BLaER1 treated with 17β-estradiol and CSF1 and Interleukin-3, amounts not matched to agents 10 nM and 100 nM (cell line): Measurements from ENCODE around the gene TMTC2.

Experiments
- H3K27ac ChIP-seq, 11 experiments: shearing (Covaris generic); formaldehyde crosslinking; 2 replicates each; pipeline ENCODE4 v1.8.1; 2022
- H3K27me3 ChIP-seq, 11 experiments: shearing (Covaris generic); formaldehyde crosslinking; 2 replicates each; pipeline ENCODE4 v1.8.1; 2022
- H3K36me3 ChIP-seq, 11 experiments: shearing (Covaris generic); formaldehyde crosslinking; 2 replicates each; pipeline ENCODE4 v1.8.1; 2022
- H3K4me1 ChIP-seq, 10 experiments: shearing (Covaris generic); formaldehyde crosslinking; 2 replicates each; pipeline ENCODE4 v1.8.1; 2022
- H3K4me2 ChIP-seq, 11 experiments: shearing (Covaris generic); formaldehyde crosslinking; 2 replicates each; pipeline ENCODE4 v1.8.1; 2022
- H3K4me3 ChIP-seq, 10 experiments: shearing (Covaris generic); formaldehyde crosslinking; 2 replicates each; pipeline ENCODE4 v1.8.1; 2022
- H3K9ac ChIP-seq, 11 experiments: shearing (Covaris generic); formaldehyde crosslinking; 2 replicates each; pipeline ENCODE4 v1.8.1; 2022
- H3K9me3 ChIP-seq, 11 experiments: shearing (Covaris generic); formaldehyde crosslinking; replicated peaks in 1 of 11; 2 replicates each; pipeline ENCODE4 v1.8.1; 2022
- H4K20me1 ChIP-seq, 11 experiments: shearing (Covaris generic); formaldehyde crosslinking; 2 replicates each; pipeline ENCODE4 v1.8.1; 2022
- Cebpa-rat ChIP-seq, 11 experiments: shearing (Covaris generic); IDR thresholded peaks; 2 replicates each; pipeline ENCODE4 v1.8.1; 2022

Gene TMTC2

GRCh38 chr12:82740129-82741000 is 53.7 kb downstream of the TMTC2 start:
- no peaks in the 10 kb centered on the region for H3K36me3 ChIP-seq
- no peaks in the 10 kb centered on the region for H3K27me3 ChIP-seq
- no peaks in the 10 kb centered on the region for H3K9me3 ChIP-seq
- no peak overlapping the region for H3K27ac ChIP-seq
- TF ChIP-seq Cebpa-rat (IDR thresholded peaks at IDR 0.05): no peak
- H3K4me2 ChIP-seq: no peak overlapping the region
- no peaks in the 10 kb centered on the region for H4K20me1 ChIP-seq
- H3K4me1 ChIP-seq: peaks cover 0 to 6% (median 0%) of the 10 kb centered on the region in 10 experiments; a peak in 2 of 20 replicates
- H3K4me3 ChIP-seq: no peak overlapping the region
- H3K9ac ChIP-seq: no peak overlapping the region

GRCh38 chr12:82745063-82745674 is 58.5 kb downstream of the TMTC2 start:
- Histone ChIP-seq H3K9ac (no peak overlapping the region), H3K9me3 (no peaks in the 10 kb centered on the region), H4K20me1 (no peaks in the 10 kb centered on the region), H3K27me3 (no peaks in the 10 kb centered on the region), H3K4me2 (no peak overlapping the region), H3K4me1 (peaks cover 0 to 5% (median 0%) of the 10 kb centered on the region in 10 experiments; a peak in 2 of 20 replicates), H3K4me3 (no peak overlapping the region), H3K27ac (no peak overlapping the region), H3K36me3 (no peaks in the 10 kb centered on the region)
- TF ChIP-seq Cebpa-rat (IDR thresholded peaks at IDR 0.05): no peak

DNA sequence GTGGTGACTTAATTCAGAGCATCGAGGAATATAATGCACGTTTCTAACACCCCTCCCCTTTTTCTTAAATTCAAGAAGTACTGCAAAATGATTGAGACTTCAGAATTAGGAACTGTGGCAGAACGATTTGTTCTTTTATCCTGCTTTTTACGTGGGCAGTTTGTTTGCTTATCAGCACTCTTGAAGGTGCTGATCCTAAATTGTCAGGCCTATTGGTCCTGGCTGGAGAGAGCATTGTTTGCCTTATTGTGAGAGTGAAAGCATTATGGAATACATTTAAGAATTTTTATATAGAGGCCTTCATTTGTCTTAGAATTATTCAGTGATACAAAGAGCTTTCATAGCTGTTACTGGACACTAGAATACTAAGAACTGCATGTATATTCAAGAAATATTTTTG is 59.1 kb downstream of the TMTC2 start:
- Histone ChIP-seq H3K36me3 (no peaks in the 10 kb centered on the region), H3K9me3 (no peaks in the 10 kb centered on the region), H3K27ac (no peak overlapping the region), H3K4me1 (no peaks in the 10 kb centered on the region), H3K4me2 (no peak overlapping the region), H3K9ac (no peak overlapping the region), H3K27me3 (no peaks in the 10 kb centered on the region), H3K4me3 (no peak overlapping the region), H4K20me1 (no peaks in the 10 kb centered on the region)
- no peak for TF ChIP-seq Cebpa-rat (IDR thresholded peaks at IDR 0.05)

DNA sequence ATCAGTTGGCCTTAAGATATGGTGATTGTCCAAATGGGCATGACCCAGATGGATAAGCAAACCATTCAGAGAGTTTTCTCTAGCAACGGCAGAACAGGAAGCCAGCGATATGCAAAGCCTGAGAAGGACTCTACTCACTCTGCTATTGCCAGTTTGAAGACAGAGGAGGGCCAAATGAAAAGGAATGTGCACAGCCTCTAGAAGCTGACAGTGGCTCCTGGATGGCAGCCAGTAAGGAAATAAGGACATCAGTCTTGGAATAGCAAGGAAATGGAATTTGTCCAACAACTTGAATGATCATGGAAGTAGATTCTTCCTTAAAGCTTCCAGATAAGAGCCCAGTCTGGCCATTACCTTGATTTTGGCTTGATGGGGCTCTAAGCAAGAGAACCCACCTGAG is 60.0 kb downstream of the TMTC2 start:
- Histone ChIP-seq H3K36me3 (no peaks in the 10 kb centered on the region), H4K20me1 (no peaks in the 10 kb centered on the region), H3K9ac (no peak overlapping the region), H3K4me2 (no peak overlapping the region), H3K27me3 (no peaks in the 10 kb centered on the region), H3K4me1 (no peaks in the 10 kb centered on the region), H3K9me3 (no peaks in the 10 kb centered on the region), H3K4me3 (no peak overlapping the region), H3K27ac (no peak overlapping the region)
- TF ChIP-seq Cebpa-rat (IDR thresholded peaks at IDR 0.05): no peak

DNA sequence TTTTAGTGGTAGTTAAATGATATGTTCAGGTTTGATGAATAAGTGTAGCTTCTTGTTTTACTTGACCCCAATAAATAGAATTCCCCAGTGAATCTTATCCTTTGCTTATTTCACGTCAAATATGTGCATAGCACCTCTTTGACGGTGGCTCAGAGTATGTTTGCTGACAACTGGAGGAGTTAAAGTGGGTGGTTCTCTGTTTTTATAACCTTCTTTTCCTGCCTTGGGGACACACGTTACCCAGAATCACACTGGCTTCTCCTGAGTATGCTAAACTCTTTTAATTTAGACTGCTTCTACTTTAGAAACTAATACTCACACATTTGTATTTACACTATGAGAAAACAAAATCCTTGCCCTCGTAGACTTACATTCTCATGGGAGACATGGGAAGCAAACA is 62.3 kb downstream of the TMTC2 start:
- H3K27me3 ChIP-seq: no peaks in the 10 kb centered on the region
- no peak overlapping the region for H3K27ac ChIP-seq
- TF ChIP-seq Cebpa-rat (IDR thresholded peaks at IDR 0.05): no peak
- H3K9me3 ChIP-seq: no peaks in the 10 kb centered on the region
- no peak overlapping the region for H3K4me2 ChIP-seq
- no peak overlapping the region for H3K4me3 ChIP-seq
- H3K9ac ChIP-seq: no peak overlapping the region
- H3K36me3 ChIP-seq: no peaks in the 10 kb centered on the region
- no peaks in the 10 kb centered on the region for H3K4me1 ChIP-seq
- no peaks in the 10 kb centered on the region; a peak in 1 of 22 replicates for H4K20me1 ChIP-seq

GRCh38 chr12:82754856-82755255 is 68.2 kb downstream of the TMTC2 start:
- no peaks in the 10 kb centered on the region for H3K9me3 ChIP-seq
- H3K4me3 ChIP-seq: no peak overlapping the region
- TF ChIP-seq Cebpa-rat (IDR thresholded peaks at IDR 0.05): no peak
- no peaks in the 10 kb centered on the region for H3K4me1 ChIP-seq
- H3K27me3 ChIP-seq: no peaks in the 10 kb centered on the region
- no peaks in the 10 kb centered on the region; a peak in 1 of 22 replicates for H4K20me1 ChIP-seq
- no peak overlapping the region for H3K9ac ChIP-seq
- H3K27ac ChIP-seq: no peak overlapping the region
- H3K4me2 ChIP-seq: no peak overlapping the region
- H3K36me3 ChIP-seq: no peaks in the 10 kb centered on the region

DNA sequence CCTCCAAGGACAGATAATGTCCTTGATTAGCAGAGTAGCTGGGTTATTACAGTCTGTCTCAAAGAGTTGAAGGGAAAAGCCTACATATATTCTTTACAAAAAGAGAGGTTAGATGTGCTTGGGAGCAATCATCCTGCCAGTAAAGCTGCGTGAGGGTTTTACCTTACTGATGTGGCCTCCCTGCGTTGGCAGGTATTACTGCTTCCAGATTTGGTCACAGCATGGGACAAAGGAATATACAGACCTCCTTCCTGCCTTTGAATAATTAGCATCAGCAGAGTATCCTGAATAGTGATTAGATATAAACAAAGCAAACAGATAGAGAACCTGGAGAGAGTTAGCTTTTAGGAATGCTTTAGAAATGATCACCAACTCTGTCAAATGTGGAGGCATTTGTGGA is 69.6 kb downstream of the TMTC2 start:
- Histone ChIP-seq H3K9me3 (no peaks in the 10 kb centered on the region), H3K4me2 (no peak overlapping the region), H3K27ac (no peak overlapping the region), H3K36me3 (no peaks in the 10 kb centered on the region), H4K20me1 (no peaks in the 10 kb centered on the region; a peak in 1 of 22 replicates), H3K4me1 (no peaks in the 10 kb centered on the region), H3K4me3 (no peak overlapping the region), H3K9ac (no peak overlapping the region), H3K27me3 (no peaks in the 10 kb centered on the region)
- no peak for TF ChIP-seq Cebpa-rat (IDR thresholded peaks at IDR 0.05)

GRCh38 chr12:82757059-82757458 is 70.4 kb downstream of the TMTC2 start:
- no peak overlapping the region for H3K27ac ChIP-seq
- no peak overlapping the region for H3K4me2 ChIP-seq
- no peaks in the 10 kb centered on the region for H3K36me3 ChIP-seq
- H4K20me1 ChIP-seq: no peaks in the 10 kb centered on the region; a peak in 1 of 22 replicates
- no peak overlapping the region for H3K9ac ChIP-seq
- no peak overlapping the region for H3K4me3 ChIP-seq
- no peaks in the 10 kb centered on the region for H3K9me3 ChIP-seq
- H3K27me3 ChIP-seq: no peaks in the 10 kb centered on the region
- no peak for TF ChIP-seq Cebpa-rat (IDR thresholded peaks at IDR 0.05)
- H3K4me1 ChIP-seq: no peaks in the 10 kb centered on the region

DNA sequence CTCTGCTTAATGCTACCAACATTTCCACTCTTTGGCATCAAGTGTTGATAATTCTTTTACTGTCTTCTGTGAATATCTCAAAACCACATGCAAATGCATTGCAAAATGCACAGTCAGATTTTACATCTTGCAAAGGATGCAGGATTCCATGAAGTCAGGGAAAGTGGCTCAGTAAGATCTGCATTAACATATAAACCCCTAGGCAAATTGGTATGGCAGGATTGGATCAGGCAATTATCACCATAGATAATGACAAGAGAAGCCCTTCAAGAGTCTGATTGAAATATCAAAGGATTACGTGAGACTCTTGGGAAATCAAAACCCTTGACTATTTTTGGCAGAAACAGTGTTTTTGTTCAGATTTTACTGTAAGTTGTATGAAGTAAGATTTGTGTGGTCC is 71.0 kb downstream of the TMTC2 start:
- no peaks in the 10 kb centered on the region for H3K36me3 ChIP-seq
- no peaks in the 10 kb centered on the region; a peak in 1 of 22 replicates for H4K20me1 ChIP-seq
- H3K9me3 ChIP-seq: no peaks in the 10 kb centered on the region
- H3K27me3 ChIP-seq: no peaks in the 10 kb centered on the region
- no peak overlapping the region for H3K9ac ChIP-seq
- no peak overlapping the region for H3K27ac ChIP-seq
- no peak overlapping the region for H3K4me3 ChIP-seq
- no peaks in the 10 kb centered on the region for H3K4me1 ChIP-seq
- TF ChIP-seq Cebpa-rat (IDR thresholded peaks at IDR 0.05): no peak
- H3K4me2 ChIP-seq: no peak overlapping the region
